Psoas muscle (tissue), 8 donors: Measurements from ENCODE around the gene CD9. TPM values are rescaled to one million over a fixed set of nuclear protein-coding genes. Genes with fewer than 3 reads are reported as not detected.
"Not testable (repeated sequence)": the region's sequence is repeated elsewhere in the genome, so short reads cannot be mapped to it uniquely, and the experiment has no call there.

Experiments used
- ATAC-seq, 4 donors: fragments of 200-7000 bp; cut with Tn5 transposase; one replicate each; pipeline ENCODE4 v1.9.1; 2020; ENCODE audit warnings: moderate library complexity in 3 of 4, mild to moderate bottlenecking in 2 of 4
- DNase-seq, 2 donors: peaks; one replicate each; pipeline ENCODE4 v3.0.0-alpha.2; 2020
- H3K27ac ChIP-seq: fragments of 200-600 bp; one replicate; pipeline ENCODE4 v1.8.0; 2022
- H3K27me3 ChIP-seq, 3 donors: fragments of 200-600 bp in 1 of 3; one replicate each; pipeline versions ENCODE4 v1.6.1 to v1.8.0; 2013 to 2022; ENCODE audit warnings: low read length in 2 of 3, mild to moderate bottlenecking in 2 of 3, moderate library complexity in 1 of 3; ENCODE audit not compliant: insufficient read depth in 3 of 3
- H3K36me3 ChIP-seq, 2 donors: fragments of 200-600 bp in 1 of 2; one replicate each; pipeline versions ENCODE4 v1.6.1 to v1.8.0; 2013 to 2022; ENCODE audit warnings: low read depth in 1 of 2, mild to moderate bottlenecking in 1 of 2, moderate library complexity in 1 of 2; ENCODE audit not compliant: insufficient read depth in 1 of 2
- H3K4me1 ChIP-seq: fragments of 200-600 bp; one replicate; pipeline ENCODE4 v1.8.0; 2022
- H3K4me3 ChIP-seq: fragments of 200-600 bp; one replicate; pipeline ENCODE4 v1.8.0; 2022; ENCODE audit warnings: mild to moderate bottlenecking
- H3K9me3 ChIP-seq: fragments of 200-600 bp; one replicate; pipeline ENCODE4 v1.8.0; 2022
- WGBS, 3 donors: extraction: QIAGEN DNeasy Blood & Tissue Kit; methylation state at CpG; one replicate each; pipeline versions ENCODE4 v1.1.6 to v1.1.7; 2013; 5-methylcytosine and 5-hydroxymethylcytosine counted together
- intact Hi-C, 2 donors: fragments of 100-400 bp; cut with DNase I; formaldehyde crosslinking; loops; one replicate each; pipeline versions ENCODE4 v1.11.0 to v1.14.2; 2022
- polyA plus RNA-seq, 3 donors: library from polyadenylated mRNA; stranded (reverse); fragments of 200-250 nt; gene quantifications; one replicate each; pipeline ENCODE4 v1.2.3, GENCODE V29; 2013
- total RNA-seq, 4 donors: library from RNA; stranded (reverse); fragmentation: NEBNext Ultra II Directional in 2 of 4; extraction: Animal tissue kit (Norgen Biotek cat#: 25700) in 2 of 4; gene quantifications; one replicate each; pipeline versions ENCODE4 v1.2.1 to v1.2.4, GENCODE V29; 2021 to 2023
- TF ChIP-seq, protein P1 (sequence below): fragments of 200-600 bp; IDR thresholded peaks from one replicate; pipeline ENCODE4 v1.8.0; 2022; ENCODE audit warnings: antibody characterized with exemption
- donor health status: healthy with polysubstance abuse.
- donor health status: DM: no; HTN: no; CAD: no; lungs with moderate emphysema.
- donor health status: Bipolar disorder and iron deficiency.
- donor health status: healthy.
- donor health status: DM: yes; HTN: yes; CAD: no.
- donor health status: DM: no; HTN: no; CAD: no.
- donor health status: DM: no; HTN: no; CAD: no.
- donor health status: DM: yes; HTN: yes; CAD: no.

The CD9 gene
- total and polyA plus RNA-seq, 7 donors, result 23.0 to 90.9 (median 37.4) TPM

DNA sequence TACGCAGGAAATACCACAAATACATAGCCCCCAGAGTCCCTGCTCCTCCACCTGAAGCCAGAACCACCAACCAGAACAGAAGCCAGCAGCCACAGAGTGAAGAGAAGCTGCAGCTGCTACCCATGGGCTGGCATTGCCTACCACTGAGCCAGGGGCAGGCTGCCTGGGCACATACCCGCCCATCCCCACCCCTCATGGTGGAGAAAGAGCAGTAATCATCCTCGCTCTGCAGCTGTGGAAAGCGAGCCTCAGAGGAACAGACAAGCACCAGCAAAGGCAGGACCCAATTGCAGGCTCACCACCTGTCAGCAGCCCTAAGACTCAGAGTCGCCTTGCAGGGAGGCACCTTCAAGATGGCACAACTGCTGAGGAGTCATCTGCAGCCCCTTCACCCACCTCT lies 11.2 kb upstream of the CD9 start:
- H3K27ac ChIP-seq, result no peak overlapping the region
- no peak overlapping the region for H3K4me3 ChIP-seq
- peaks cover 0 to 2% (median 0%) of the 10 kb centered on the region in 3 donors for H3K27me3 ChIP-seq
- H3K36me3 ChIP-seq, result no peaks in the 10 kb centered on the region
- 50 to 63% (median 56%) methylated on average over 5 of the region's 5 CpGs for WGBS, 3 donors
- ATAC-seq (no peak), DNase-seq (no peak)
- intact Hi-C loops, result loop anchor here in 1 of 2 donors (5.0 to 10.0 kb wide), 2 partner anchors 127 to 204 kb away; no protein-coding TSS in a partner anchor
- TF ChIP-seq, protein P1, sequence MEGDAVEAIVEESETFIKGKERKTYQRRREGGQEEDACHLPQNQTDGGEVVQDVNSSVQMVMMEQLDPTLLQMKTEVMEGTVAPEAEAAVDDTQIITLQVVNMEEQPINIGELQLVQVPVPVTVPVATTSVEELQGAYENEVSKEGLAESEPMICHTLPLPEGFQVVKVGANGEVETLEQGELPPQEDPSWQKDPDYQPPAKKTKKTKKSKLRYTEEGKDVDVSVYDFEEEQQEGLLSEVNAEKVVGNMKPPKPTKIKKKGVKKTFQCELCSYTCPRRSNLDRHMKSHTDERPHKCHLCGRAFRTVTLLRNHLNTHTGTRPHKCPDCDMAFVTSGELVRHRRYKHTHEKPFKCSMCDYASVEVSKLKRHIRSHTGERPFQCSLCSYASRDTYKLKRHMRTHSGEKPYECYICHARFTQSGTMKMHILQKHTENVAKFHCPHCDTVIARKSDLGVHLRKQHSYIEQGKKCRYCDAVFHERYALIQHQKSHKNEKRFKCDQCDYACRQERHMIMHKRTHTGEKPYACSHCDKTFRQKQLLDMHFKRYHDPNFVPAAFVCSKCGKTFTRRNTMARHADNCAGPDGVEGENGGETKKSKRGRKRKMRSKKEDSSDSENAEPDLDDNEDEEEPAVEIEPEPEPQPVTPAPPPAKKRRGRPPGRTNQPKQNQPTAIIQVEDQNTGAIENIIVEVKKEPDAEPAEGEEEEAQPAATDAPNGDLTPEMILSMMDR, result no peak
- H3K9me3 ChIP-seq, result no peaks in the 10 kb centered on the region
- H3K4me1 ChIP-seq, result no peaks in the 10 kb centered on the region

DNA sequence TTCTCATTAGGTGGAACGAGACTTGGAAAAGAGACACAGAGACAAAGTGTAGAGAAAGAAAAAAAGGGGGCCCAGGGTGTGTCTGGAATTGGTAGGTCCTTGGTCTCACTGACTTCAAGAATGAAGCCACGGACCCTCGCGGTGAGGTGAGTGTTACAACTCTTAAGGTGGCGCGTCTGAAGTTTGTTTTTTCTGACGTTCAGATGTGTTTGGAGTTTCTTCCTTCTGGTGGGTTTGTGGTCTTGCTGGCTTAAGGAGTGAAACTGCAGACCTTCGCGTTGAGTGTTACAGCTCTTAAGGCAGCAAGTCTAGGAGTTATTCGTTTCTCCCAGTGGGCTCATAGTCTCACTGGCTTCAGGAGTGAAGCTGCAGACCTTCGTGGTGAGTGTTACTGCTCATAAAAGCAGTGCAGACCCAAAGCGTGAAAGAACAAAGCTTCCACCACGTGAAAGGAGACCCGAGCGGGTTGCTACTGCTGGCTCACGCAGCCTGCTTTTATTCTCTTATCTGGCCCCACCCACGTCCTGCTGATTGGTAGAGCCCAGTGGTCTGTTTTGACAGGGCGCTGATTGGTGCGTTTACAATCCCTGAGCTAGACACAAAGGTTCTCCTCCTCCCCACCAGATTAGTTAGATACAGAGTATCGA lies 10.1 kb upstream of the CD9 start:
- not testable (repeated sequence) for H3K9me3 ChIP-seq, H3K27me3 ChIP-seq, DNase-seq, ATAC-seq, H3K4me1 ChIP-seq, H3K4me3 ChIP-seq, H3K36me3 ChIP-seq, H3K27ac ChIP-seq
- intact Hi-C loops, result loop anchor here in 1 of 2 donors (5.0 to 10.0 kb wide), 2 partner anchors 128 to 205 kb away; no protein-coding TSS in a partner anchor
- 78 to 81% (median 80%) methylated on average over 20 of the region's 20 CpGs for WGBS, 3 donors

DNA sequence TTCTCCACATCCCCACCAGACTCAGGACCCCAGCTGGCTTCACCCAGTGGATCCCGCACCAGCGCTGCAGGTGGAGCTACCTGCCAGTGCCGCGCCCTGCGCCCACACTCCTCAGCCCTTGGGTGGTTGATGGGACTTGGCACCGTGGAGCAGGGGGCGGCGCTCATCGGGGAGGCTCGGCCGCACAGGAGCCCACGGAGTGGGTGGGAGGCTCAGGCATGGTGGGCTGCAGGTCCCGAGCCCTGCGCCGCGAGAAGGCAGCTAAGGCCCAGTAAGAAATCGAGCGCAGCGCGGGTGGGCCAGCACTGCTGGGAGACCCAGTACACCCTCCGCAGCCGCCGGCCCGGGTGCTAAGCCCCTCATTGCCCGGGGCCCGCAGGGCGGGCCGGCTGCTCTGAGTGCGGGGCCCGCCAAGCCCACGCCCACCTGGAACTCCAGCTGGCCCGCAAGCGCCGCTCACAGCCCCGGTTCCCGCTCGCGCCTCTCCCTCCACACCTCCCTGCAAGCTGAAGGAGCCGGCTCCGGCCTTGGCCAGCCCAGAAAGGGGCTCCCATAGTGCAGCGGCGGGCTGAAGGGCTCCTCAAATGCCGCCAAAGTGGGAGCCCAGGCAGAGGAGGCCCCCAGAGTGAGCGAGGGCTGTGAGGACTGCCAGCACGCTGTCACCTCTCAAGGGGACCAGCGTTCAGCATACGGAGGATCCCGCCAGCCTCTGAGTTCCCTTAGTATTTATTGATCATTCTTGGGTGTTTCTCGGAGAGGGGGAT lies 9.3 kb upstream of the CD9 start:
- intact Hi-C loops, ATAC-seq, H3K4me1 ChIP-seq, H3K36me3 ChIP-seq, DNase-seq, H3K4me3 ChIP-seq, H3K27me3 ChIP-seq, H3K27ac ChIP-seq, H3K9me3 ChIP-seq: not testable (repeated sequence)
- 93 to 95% (median 94%) methylated on average over 27 to 49 of the region's 49 CpGs for WGBS, 3 donors

DNA sequence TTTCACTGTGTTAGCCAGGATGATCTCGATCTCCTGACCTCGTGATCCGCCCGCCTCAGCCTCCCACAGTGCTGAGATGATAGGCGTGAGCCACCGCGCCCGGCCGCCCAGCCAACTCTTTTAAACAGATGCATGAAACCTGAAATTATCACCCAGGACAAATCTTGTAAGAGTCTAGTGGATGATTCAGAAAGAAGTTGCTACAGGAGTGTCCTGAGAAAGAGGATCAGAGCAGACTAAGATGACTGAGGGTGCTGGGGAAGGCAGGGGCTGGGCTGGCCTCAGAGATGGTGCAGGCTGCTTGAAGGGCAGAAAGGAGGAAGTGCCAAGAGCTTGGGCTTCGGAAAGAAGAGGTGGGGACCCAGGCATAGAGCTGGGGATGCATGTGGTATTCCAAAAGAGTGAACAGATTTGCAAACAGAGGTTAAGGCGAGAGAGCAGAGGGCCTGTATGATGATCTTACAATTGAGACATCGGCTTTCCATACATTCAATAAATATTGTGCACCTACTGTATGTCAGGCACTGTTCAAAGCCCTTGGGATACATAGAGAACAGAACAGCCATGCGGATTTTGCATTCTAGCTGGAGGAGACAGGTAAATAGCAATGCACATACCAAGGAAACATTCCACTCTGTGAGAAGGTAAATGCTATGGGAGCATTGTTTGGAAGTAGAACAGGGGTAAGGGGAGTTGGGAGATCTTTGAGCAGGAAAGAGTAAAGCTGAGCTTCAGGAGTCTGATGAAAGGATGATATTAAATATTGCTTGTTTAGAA lies 7.4 kb upstream of the CD9 start:
- ATAC-seq (no peak), DNase-seq (no peak)
- intact Hi-C loops, result no loop called here

More for the DNA sequence above, 7.4 kb upstream of the CD9 start:
- Histone ChIP-seq H3K4me3 (no peak overlapping the region), H3K9me3 (no peaks in the 10 kb centered on the region), H3K27me3 (no peaks in the 10 kb centered on the region), H3K27ac (no peak overlapping the region), H3K36me3 (no peaks in the 10 kb centered on the region), H3K4me1 (peaks cover 5% of the 10 kb centered on the region)
- TF ChIP-seq, protein P1, result no peak
- WGBS, 3 donors, result 89 to 93% (median 92%) methylated on average over 13 of the region's 13 CpGs
